ENCODE results near the gene GGT7. TPM values are rescaled to one million over a fixed set of nuclear protein-coding genes. Genes with fewer than 3 reads are reported as not detected.
A peak's percentile ranks its signal among the peaks of the same experiment; 100 is the strongest.

Gene GGT7
- total RNA-seq, 1 donor from 2014 or later: 25.5 TPM

GRCh38 chr20:34895465-34895864 lies 22.8 kb upstream of the GGT7 start:
- no peak overlapping the region for H3K4me3 ChIP-seq
- intact Hi-C loops (cut with DNase I): no loop called here
- H3K27ac ChIP-seq: peak overlapping the region in 1 of 2 donors; percentile 41
- H3K4me1 ChIP-seq: peaks cover 5 to 29% of the 10 kb centered on the region in 2 donors
- H3K27me3 ChIP-seq: no peaks in the 10 kb centered on the region
- no peaks in the 10 kb centered on the region for H3K36me3 ChIP-seq
- no peak for DNase-seq (ENCODE audit: low spot score in 2 of 2)
- H3K9me3 ChIP-seq: no peaks in the 10 kb centered on the region
- TF ChIP-seq, protein P1, sequence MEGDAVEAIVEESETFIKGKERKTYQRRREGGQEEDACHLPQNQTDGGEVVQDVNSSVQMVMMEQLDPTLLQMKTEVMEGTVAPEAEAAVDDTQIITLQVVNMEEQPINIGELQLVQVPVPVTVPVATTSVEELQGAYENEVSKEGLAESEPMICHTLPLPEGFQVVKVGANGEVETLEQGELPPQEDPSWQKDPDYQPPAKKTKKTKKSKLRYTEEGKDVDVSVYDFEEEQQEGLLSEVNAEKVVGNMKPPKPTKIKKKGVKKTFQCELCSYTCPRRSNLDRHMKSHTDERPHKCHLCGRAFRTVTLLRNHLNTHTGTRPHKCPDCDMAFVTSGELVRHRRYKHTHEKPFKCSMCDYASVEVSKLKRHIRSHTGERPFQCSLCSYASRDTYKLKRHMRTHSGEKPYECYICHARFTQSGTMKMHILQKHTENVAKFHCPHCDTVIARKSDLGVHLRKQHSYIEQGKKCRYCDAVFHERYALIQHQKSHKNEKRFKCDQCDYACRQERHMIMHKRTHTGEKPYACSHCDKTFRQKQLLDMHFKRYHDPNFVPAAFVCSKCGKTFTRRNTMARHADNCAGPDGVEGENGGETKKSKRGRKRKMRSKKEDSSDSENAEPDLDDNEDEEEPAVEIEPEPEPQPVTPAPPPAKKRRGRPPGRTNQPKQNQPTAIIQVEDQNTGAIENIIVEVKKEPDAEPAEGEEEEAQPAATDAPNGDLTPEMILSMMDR (IDR thresholded peaks at IDR 0.05): no peak

- Histone ChIP-seq H3K27ac (no peak overlapping the region), H3K9me3 (peaks cover 0 to 2% of the 10 kb centered on the region in 2 donors), H3K4me1 (peaks cover 5 to 27% of the 10 kb centered on the region in 2 donors), H3K4me3 (no peak overlapping the region), H3K36me3 (no peaks in the 10 kb centered on the region), H3K27me3 (no peaks in the 10 kb centered on the region)
- intact Hi-C loops (cut with DNase I): no loop called here
- TF ChIP-seq, protein P1 (IDR thresholded peaks at IDR 0.05): no peak
- DNase-seq (ENCODE audit: low spot score in 2 of 2): no peak
These were observed 22.1 kb upstream of the GGT7 start for GRCh38 chr20:34894723-34895122.

GRCh38 chr20:34892671-34893070 lies 20.0 kb upstream of the GGT7 start:
- Histone ChIP-seq H3K27ac (peak overlapping the region; percentile 4 to 55), H3K9me3 (peaks cover 4% of the 10 kb centered on the region in 2 donors), H3K36me3 (no peaks in the 10 kb centered on the region), H3K27me3 (no peaks in the 10 kb centered on the region), H3K4me1 (peaks cover 5 to 27% of the 10 kb centered on the region in 2 donors), H3K4me3 (no peak overlapping the region)
- intact Hi-C loops (cut with DNase I): no loop called here
- DNase-seq (ENCODE audit: low spot score in 2 of 2): no peak
- TF ChIP-seq, protein P1 (IDR thresholded peaks at IDR 0.05): no peak

GRCh38 chr20:34891166-34892062 lies 18.8 kb upstream of the GGT7 start:
- no peak for DNase-seq (ENCODE audit: low spot score in 2 of 2)
- Histone ChIP-seq H3K9me3 (peaks cover 4% of the 10 kb centered on the region in 2 donors), H3K27me3 (no peaks in the 10 kb centered on the region), H3K4me3 (no peak overlapping the region), H3K4me1 (peaks cover 8 to 34% of the 10 kb centered on the region in 2 donors), H3K27ac (peak overlapping the region; percentile 53 to 55), H3K36me3 (no peaks in the 10 kb centered on the region)
- intact Hi-C loops (cut with DNase I): no loop called here
- TF ChIP-seq, protein P1 (IDR thresholded peaks at IDR 0.05): no peak

DNA sequence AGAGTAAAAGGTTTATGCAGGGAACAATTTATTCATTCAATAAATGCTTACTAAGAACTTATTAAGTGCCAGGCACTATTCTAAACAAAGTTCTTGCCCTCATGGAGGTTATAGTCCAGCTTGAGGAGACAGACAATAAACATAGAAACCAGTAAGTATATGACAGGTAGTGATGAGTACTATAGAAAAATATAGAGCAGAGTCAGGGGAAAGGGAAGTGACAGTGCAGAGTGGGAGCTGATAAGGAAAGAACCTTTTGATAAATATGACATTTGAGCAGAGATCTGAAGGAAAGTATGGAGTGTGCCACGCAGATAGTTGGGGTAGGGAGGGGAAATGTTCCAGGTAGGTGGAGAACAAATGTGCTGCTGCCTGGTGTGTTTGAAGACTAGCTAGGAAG lies 15.8 kb upstream of the GGT7 start:
- intact Hi-C loops (cut with DNase I): no loop called here
- H3K4me3 ChIP-seq: no peak overlapping the region
- TF ChIP-seq, protein P1 (IDR thresholded peaks at IDR 0.05): no peak
- no peak for DNase-seq (ENCODE audit: low spot score in 2 of 2)
- H3K36me3 ChIP-seq: peaks cover 13 to 19% of the 10 kb centered on the region in 2 donors
- peaks cover 4% of the 10 kb centered on the region in 2 donors for H3K9me3 ChIP-seq
- H3K4me1 ChIP-seq: peaks cover 3 to 24% of the 10 kb centered on the region in 2 donors
- H3K27me3 ChIP-seq: no peaks in the 10 kb centered on the region
- peak overlapping the region; percentile 68 to 86 for H3K27ac ChIP-seq

Measured in ascending aorta (tissue), 2 donors.